Small intestine (tissue), 16 donors: Measurements from ENCODE around the gene FAM81B. TPM values are rescaled to one million over a fixed set of nuclear protein-coding genes. Genes with fewer than 3 reads are reported as not detected.
"Not testable (repeated sequence)": the region's sequence is repeated elsewhere in the genome, so short reads cannot be mapped to it uniquely, and the experiment has no call there.

Source experiments
- DNase-seq, 2 donors: peaks; one replicate each; pipeline versions ENCODE4 v3.0.0 to v3.0.0-alpha.2; 2013
- FAIRE-seq: peaks from 2 replicates; lab custom pipeline; 2012; peaks lifted over from hg19 to GRCh38; lab: Jason Lieb, UNC
- H3K27ac ChIP-seq, 3 donors: one replicate each; pipeline ENCODE4 v1.5.1; 2013; ENCODE audit warnings: low read length in 2 of 3, mild to moderate bottlenecking in 2 of 3, control low read depth in 1 of 3, inconsistent platforms in 1 of 3, low read depth in 1 of 3, moderate library complexity in 1 of 3
- H3K27me3 ChIP-seq, 3 donors: one replicate each; pipeline ENCODE4 v1.6.1; 2013; ENCODE audit warnings: low read length in 3 of 3, inconsistent platforms in 1 of 3; ENCODE audit not compliant: control insufficient read depth in 3 of 3, insufficient read depth in 3 of 3
- H3K36me3 ChIP-seq, 3 donors: one replicate each; pipeline ENCODE4 v1.6.1; 2013; ENCODE audit warnings: low read length in 3 of 3, inconsistent platforms in 1 of 3, low read depth in 1 of 3, mild to moderate bottlenecking in 1 of 3, moderate library complexity in 1 of 3; ENCODE audit not compliant: control insufficient read depth in 3 of 3, insufficient read depth in 2 of 3
- H3K4me1 ChIP-seq, 3 donors: one replicate each; pipeline ENCODE4 v1.6.1; 2013; ENCODE audit warnings: low read length in 2 of 3, inconsistent platforms in 1 of 3, low read depth in 1 of 3, mild to moderate bottlenecking in 1 of 3, moderate library complexity in 1 of 3; ENCODE audit not compliant: control insufficient read depth in 3 of 3, insufficient read depth in 2 of 3
- H3K4me3 ChIP-seq, 3 donors: one replicate each; pipeline ENCODE4 v1.5.1; 2013; ENCODE audit warnings: low read length in 3 of 3, control low read depth in 1 of 3, inconsistent platforms in 1 of 3, low read depth in 1 of 3, mild to moderate bottlenecking in 1 of 3, moderate library complexity in 1 of 3
- H3K9me3 ChIP-seq, 2 donors: one replicate each; pipeline ENCODE4 v1.6.1; 2013; ENCODE audit warnings: low read depth in 1 of 2, low read length in 1 of 2; ENCODE audit not compliant: control insufficient read depth in 2 of 2, insufficient read depth in 1 of 2
- WGBS, 3 donors: extraction: QIAGEN DNeasy Blood & Tissue Kit; methylation state at CpG; one replicate each; pipeline ENCODE4 v1.1.7; 2013; 5-methylcytosine and 5-hydroxymethylcytosine counted together
- long read RNA-seq, 10 donors: transcript quantifications; one replicate each; lab custom pipeline, GENCODE V29; 2026
- polyA plus RNA-seq, 4 donors: library from polyadenylated mRNA; stranded (reverse) in 3 of 4; unstranded in 1 of 4; fragments of 200-250 nt in 3 of 4; fragments of 120-200 nt in 1 of 4; gene quantifications; one replicate each; pipeline versions ENCODE4 v1.2.1 to v1.2.3, GENCODE V29; 2013
- donor health status: healthy with polysubstance abuse.
- donor health status: control.
- donor health status: control.
- donor health status: Bipolar disorder and iron deficiency.
- donor health status: healthy.

The FAM81B gene
- under 1 TPM in 1 of 4 donors, not detected in 3; 0.15 TPM for polyA plus RNA-seq
- long read RNA-seq, donor 1: 0 reads
- long read RNA-seq, donor 2: 0 reads
- long read RNA-seq, donor 3: 0 reads
- long read RNA-seq, donor 4: 0 reads
- long read RNA-seq, donor 5: 0 reads
- long read RNA-seq, donor 6: 0 reads
- long read RNA-seq, donor 7: 0 reads
- long read RNA-seq, donor 8: 0 reads
- long read RNA-seq, donor 9: 0 reads
- long read RNA-seq, donor 10: 0 reads

GRCh38 chr5:95390812-95391492, at the start of gene FAM81B:
TSS of gene FAM81B (plus strand) at chr5:95391366. CDS start at chr5:95391390, 24 bp downstream.
- Histone ChIP-seq H3K4me1 (no peaks in the 10 kb centered on the region), H3K36me3 (no peaks in the 10 kb centered on the region), H3K27ac (no peak within 1 kb of the TSS), H3K9me3 (no peaks in the 10 kb centered on the region), H3K4me3 (no peak within 1 kb of the TSS), H3K27me3 (peaks cover 0 to 3% (median 0%) of the 10 kb centered on the region in 3 donors)
- FAIRE-seq (no peak), DNase-seq (no peak)
- 62 to 77% (median 77%) methylated on average over 2 of the region's 2 CpGs for WGBS, 3 donors

GRCh38 chr5:95341444-95341843, 49.7 kb upstream of the FAM81B start:
- not testable (repeated sequence) for H3K9me3 ChIP-seq, H3K4me1 ChIP-seq, H3K27me3 ChIP-seq, H3K36me3 ChIP-seq, H3K4me3 ChIP-seq, FAIRE-seq, DNase-seq, H3K27ac ChIP-seq
- WGBS, 3 donors: 75 to 91% (median 82%) methylated on average over 2 of the region's 2 CpGs

GRCh38 chr5:95347506-95348120, 43.6 kb upstream of the FAM81B start:
- Histone ChIP-seq H3K4me3 (no peak overlapping the region), H3K27ac (no peak overlapping the region), H3K4me1 (no peaks in the 10 kb centered on the region), H3K27me3 (no peaks in the 10 kb centered on the region), H3K36me3 (no peaks in the 10 kb centered on the region), H3K9me3 (peaks cover 0 to 3% of the 10 kb centered on the region in 2 donors)
- no peak for FAIRE-seq
- WGBS, 3 donors: 22 to 51% (median 35%) methylated on average over 4 of the region's 4 CpGs
- no peak for DNase-seq

GRCh38 chr5:95350631-95351030, 40.5 kb upstream of the FAM81B start:
- Histone ChIP-seq H3K4me3 (no peak overlapping the region), H3K4me1 (no peaks in the 10 kb centered on the region), H3K9me3 (peaks cover 0 to 3% of the 10 kb centered on the region in 2 donors), H3K36me3 (no peaks in the 10 kb centered on the region), H3K27me3 (no peaks in the 10 kb centered on the region), H3K27ac (no peak overlapping the region)
- no peak for FAIRE-seq
- no peak for DNase-seq
- 60 to 66% (median 63%) methylated on average over 1 of the region's 1 CpG for WGBS, 3 donors

GRCh38 chr5:95352691-95353090, 38.5 kb upstream of the FAM81B start:
- peaks cover 0 to 3% of the 10 kb centered on the region in 2 donors for H3K9me3 ChIP-seq
- no peaks in the 10 kb centered on the region for H3K4me1 ChIP-seq
- no peak overlapping the region for H3K4me3 ChIP-seq
- FAIRE-seq (no peak), DNase-seq (no peak)
- H3K36me3 ChIP-seq: no peaks in the 10 kb centered on the region
- WGBS, 3 donors: 57 to 65% (median 58%) methylated on average over 3 of the region's 3 CpGs
- no peak overlapping the region for H3K27ac ChIP-seq
- H3K27me3 ChIP-seq: no peaks in the 10 kb centered on the region

GRCh38 chr5:95358320-95358719, 32.8 kb upstream of the FAM81B start:
- no peak overlapping the region for H3K4me3 ChIP-seq
- no peak for FAIRE-seq
- WGBS, 3 donors: 54 to 64% (median 55%) methylated on average over 2 of the region's 2 CpGs
- H3K4me1 ChIP-seq: no peaks in the 10 kb centered on the region
- DNase-seq: no peak
- H3K27me3 ChIP-seq: no peaks in the 10 kb centered on the region
- no peaks in the 10 kb centered on the region for H3K9me3 ChIP-seq
- H3K36me3 ChIP-seq: no peaks in the 10 kb centered on the region
- no peak overlapping the region for H3K27ac ChIP-seq

GRCh38 chr5:95358848-95359247, 32.3 kb upstream of the FAM81B start:
- FAIRE-seq (no peak), DNase-seq (no peak)
- 42 to 51% (median 44%) methylated on average over 2 of the region's 2 CpGs for WGBS, 3 donors

GRCh38 chr5:95360667-95361066, 30.5 kb upstream of the FAM81B start:
- not testable (repeated sequence) for H3K9me3 ChIP-seq, H3K4me1 ChIP-seq, H3K27me3 ChIP-seq, H3K4me3 ChIP-seq, DNase-seq, FAIRE-seq, H3K27ac ChIP-seq, H3K36me3 ChIP-seq
- WGBS, 3 donors: 61 to 77% (median 67%) methylated on average over 2 of the region's 2 CpGs

More at GRCh38 chr5:95358848-95359247, 32.3 kb upstream of the FAM81B start:
- Histone ChIP-seq H3K4me3 (no peak overlapping the region), H3K9me3 (no peaks in the 10 kb centered on the region), H3K27ac (no peak overlapping the region), H3K27me3 (no peaks in the 10 kb centered on the region), H3K36me3 (no peaks in the 10 kb centered on the region), H3K4me1 (no peaks in the 10 kb centered on the region)
